GM12865 (cell line): ENCODE results near the gene SLC22A2.
A peak's percentile ranks its signal among the peaks of the same experiment; 100 is the strongest.

ENCODE experiments used
- DNase-seq: peaks from one replicate; pipeline ENCODE4 v3.0.0; 2010; ENCODE audit warnings: low read depth
- H3K4me3 ChIP-seq: 2 replicates; pipeline ENCODE4 v1.5.1; 2011; ENCODE audit warnings: mild to moderate bottlenecking, low read depth, low read length, control low read depth
- TF ChIP-seq, protein P1 (sequence below): IDR thresholded peaks from 2 replicates; pipeline ENCODE4 v1.5.1; 2011; ENCODE audit warnings: low read length, control low read depth, low read depth, inconsistent platforms; ENCODE audit not compliant: insufficient read depth; ENCODE audit errors: missing control alignments

The SLC22A2 gene

DNA sequence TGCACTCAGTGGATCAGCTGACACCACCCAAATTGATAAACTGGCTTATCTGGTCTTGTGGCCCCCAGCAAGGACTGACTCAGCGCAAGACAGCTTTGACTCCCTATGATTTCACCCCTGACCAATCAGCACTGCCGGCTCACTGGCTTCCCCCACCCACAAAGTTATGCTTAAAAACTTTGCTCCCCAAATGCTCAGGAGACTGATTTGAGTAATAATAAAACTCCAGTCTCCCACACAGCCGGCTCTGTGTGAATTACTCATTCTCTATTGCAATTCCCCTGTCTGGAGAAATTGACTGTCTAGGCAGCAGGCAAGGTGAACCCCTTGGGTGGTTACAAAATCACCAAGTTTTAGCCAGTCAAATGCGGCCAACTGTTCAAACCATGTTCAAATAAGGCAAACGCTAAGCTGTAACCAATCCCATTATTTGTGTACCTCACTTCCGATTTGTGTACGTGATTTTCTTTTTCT lies 32.5 kb downstream of the SLC22A2 start:
- H3K4me3 ChIP-seq: no peak overlapping the region
- TF ChIP-seq, protein P1, sequence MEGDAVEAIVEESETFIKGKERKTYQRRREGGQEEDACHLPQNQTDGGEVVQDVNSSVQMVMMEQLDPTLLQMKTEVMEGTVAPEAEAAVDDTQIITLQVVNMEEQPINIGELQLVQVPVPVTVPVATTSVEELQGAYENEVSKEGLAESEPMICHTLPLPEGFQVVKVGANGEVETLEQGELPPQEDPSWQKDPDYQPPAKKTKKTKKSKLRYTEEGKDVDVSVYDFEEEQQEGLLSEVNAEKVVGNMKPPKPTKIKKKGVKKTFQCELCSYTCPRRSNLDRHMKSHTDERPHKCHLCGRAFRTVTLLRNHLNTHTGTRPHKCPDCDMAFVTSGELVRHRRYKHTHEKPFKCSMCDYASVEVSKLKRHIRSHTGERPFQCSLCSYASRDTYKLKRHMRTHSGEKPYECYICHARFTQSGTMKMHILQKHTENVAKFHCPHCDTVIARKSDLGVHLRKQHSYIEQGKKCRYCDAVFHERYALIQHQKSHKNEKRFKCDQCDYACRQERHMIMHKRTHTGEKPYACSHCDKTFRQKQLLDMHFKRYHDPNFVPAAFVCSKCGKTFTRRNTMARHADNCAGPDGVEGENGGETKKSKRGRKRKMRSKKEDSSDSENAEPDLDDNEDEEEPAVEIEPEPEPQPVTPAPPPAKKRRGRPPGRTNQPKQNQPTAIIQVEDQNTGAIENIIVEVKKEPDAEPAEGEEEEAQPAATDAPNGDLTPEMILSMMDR: no peak
- DNase-seq: peak; percentile 13

DNA sequence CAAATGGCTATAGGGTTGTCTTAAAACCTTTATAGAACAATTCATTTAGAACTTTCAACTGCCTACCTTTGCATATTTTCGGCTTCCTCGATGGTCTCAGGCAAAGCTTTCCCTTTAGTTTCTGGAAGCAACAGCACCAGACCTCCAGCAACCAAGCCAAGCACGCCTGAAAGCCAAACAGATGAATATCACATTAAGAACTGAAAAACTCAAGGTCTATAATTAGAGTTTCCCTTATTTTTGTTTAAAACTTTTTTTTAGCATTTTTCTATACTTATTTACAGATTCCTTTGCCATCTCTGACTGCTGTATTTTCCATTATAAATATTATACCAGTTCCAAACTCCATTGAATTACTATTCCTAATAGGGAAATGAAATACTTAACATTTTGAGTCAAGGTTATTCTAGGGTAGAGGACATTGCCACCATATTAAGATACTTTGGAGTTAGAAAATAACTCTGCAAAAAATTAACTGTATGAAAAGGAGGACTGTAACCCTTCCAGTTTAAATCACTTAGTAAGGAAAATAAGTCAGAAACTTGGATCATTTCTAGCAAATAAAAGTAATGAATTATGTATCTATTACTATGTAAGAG lies 33.9 kb downstream of the SLC22A2 start:
- DNase-seq: no peak
- H3K4me3 ChIP-seq: no peak overlapping the region
- TF ChIP-seq, protein P1: no peak

DNA sequence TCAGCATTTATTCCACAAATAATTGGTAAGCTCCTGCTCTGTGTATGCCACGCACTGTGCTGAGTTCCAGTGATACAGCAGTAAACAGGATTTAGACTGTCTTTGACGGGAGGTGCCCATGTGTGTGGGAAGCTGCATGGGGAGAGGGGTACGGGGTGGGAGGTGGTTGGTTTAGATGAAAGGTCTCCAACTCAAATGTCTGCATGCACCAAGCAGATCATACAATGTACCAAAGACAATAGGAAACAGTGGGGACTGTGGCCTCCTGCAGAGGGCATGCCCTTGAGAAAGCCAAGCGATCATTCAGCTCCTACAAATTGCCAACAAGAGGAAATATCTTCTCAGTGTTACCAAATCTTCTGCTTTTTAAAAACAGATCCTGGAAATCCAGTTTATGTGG lies 36.1 kb downstream of the SLC22A2 start:
- no peak overlapping the region for H3K4me3 ChIP-seq
- TF ChIP-seq, protein P1: no peak
- no peak for DNase-seq

DNA sequence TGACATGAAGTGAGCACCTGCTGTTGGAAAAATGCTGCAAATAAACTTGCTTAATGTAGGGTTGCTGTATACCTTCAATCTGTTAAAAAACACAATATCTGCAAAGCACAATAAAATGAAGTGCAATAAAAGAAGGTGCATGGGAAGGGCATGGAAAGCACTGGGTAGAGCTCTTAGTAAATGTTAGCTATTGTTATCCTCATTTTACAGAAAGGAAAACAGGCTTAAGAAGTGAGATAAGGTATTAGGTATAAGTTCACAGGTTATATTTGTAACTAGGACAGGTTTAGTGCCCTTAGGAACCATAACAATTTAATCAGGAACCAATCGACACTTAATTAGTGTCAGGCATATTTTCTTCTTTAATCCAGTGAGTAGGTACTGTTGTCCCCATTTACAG lies 36.7 kb downstream of the SLC22A2 start:
- no peak overlapping the region for H3K4me3 ChIP-seq
- TF ChIP-seq, protein P1: no peak
- DNase-seq: no peak

DNA sequence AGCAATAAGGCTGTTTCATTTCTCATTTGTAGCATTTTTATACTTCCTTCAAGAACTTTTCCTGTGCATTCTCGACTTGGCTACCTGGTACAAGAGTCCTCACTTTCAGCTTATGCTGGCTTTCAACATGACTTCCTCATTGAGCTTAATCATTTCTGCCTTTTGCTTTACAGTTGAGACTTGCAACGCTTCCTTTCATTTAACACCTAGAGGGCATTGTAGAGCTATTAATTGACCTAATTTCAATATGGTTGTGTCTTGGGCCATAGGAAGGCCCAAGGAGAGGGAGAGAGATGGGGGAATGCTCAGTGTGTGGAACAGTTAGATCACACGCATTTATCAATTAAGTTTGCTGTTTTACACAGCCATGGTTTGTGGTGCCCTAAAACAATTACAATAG lies 37.2 kb downstream of the SLC22A2 start:
- no peak overlapping the region for H3K4me3 ChIP-seq
- peak; percentile 12 for DNase-seq
- TF ChIP-seq, protein P1: no peak

DNA sequence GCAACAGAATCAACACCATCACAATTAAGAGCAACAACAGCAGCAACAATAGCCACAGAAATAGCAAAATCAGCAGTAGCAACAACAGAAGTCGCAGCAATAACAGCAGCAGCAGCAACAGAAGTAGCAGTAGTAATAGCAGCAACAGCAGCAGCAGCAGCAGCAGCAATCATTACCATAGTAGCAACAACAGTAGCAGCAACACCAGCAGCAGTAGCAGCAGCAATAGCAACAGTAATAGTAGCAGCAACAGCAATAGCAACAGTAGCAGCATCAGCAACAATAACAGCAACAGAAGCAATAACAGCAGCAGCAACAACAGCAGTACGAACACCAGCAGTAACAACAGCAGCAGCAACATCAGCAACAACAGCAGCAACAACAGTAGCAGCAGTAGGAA lies 39.8 kb downstream of the SLC22A2 start:
- TF ChIP-seq, protein P1: no peak
- no peak for DNase-seq

DNA sequence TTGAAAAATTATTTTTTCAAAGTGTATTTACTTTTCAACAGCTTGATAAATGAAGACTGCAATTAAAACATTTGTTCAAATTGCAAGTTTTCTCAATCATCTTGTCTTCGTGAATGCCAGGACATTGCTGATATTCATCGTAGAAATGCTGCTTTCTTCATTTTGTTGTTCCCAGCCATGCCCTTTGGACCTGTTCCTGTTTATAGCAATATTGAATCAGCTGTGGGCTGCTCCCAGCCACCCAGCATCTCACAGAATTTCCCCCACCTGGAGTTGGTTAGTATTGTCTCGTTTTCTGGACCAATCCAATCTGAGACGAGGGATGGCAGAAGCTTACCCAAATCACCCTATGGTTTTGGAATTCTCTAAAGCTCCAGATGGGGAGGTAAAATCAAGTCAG lies 40.8 kb downstream of the SLC22A2 start:
- no peak for DNase-seq
- no peak overlapping the region for H3K4me3 ChIP-seq
- TF ChIP-seq, protein P1: no peak

More for the DNA sequence above, 39.8 kb downstream of the SLC22A2 start:
- no peak overlapping the region for H3K4me3 ChIP-seq
